A673 (cell line): ENCODE results near the gene IL4R. TPM values are rescaled to one million over a fixed set of nuclear protein-coding genes. Genes with fewer than 3 reads are reported as not detected.

Experiments
- BruUV-seq: library from RNA; stranded (reverse); fragments of 400-500 nt; replicated peaks from 2 replicates; lab custom pipeline; 2021; lab: Mats Ljungman, UMichigan
- CTCF ChIA-PET: fragments of 300-600 bp; sonication (Branson Sonifier 250); formaldehyde crosslinking; loops from one replicate; lab custom pipeline; 2022; ENCODE audit warnings: antibody characterized with exemption; lab: Charles Lee
- POLR2A ChIA-PET: fragments of 300-600 bp; sonication (Branson Sonifier 250); formaldehyde crosslinking; loops from one replicate; lab custom pipeline; 2022; ENCODE audit warnings: antibody characterized with exemption; ENCODE audit not compliant: low non-redundant PET; lab: Charles Lee
- DNase-seq: peaks from one replicate; pipeline ENCODE4 v3.0.0-alpha.2; 2015; ENCODE audit warnings: low spot score
- H3K27ac ChIP-seq: fragments of 200-600 bp; sonication (generic); 2 replicates; pipeline ENCODE4 v1.5.1; 2016; ENCODE audit warnings: mixed run types, low read depth, mild to moderate bottlenecking, mixed read lengths, antibody characterized with exemption, low read length; ENCODE audit not compliant: poor library complexity, severe bottlenecking
- H3K27me3 ChIP-seq: fragments of 200-600 bp; sonication (generic); replicated peaks from 2 replicates; pipeline ENCODE4 v1.6.1; 2017; ENCODE audit warnings: mixed run types, low read depth, mild to moderate bottlenecking, mixed read lengths, antibody characterized with exemption, low read length; ENCODE audit not compliant: insufficient read depth, poor library complexity
- H3K36me3 ChIP-seq: fragments of 200-600 bp; sonication (generic); 2 replicates; pipeline ENCODE4 v1.6.1; 2016; ENCODE audit warnings: mixed run types, mild to moderate bottlenecking, mixed read lengths, antibody characterized with exemption, low read length; ENCODE audit not compliant: insufficient read depth, poor library complexity, severe bottlenecking
- H3K4me1 ChIP-seq: fragments of 200-600 bp; sonication (generic); 2 replicates; pipeline ENCODE4 v1.6.1; 2017; ENCODE audit warnings: mixed run types, mild to moderate bottlenecking, mixed read lengths, antibody characterized with exemption, low read length; ENCODE audit not compliant: insufficient read depth, poor library complexity, severe bottlenecking
- H3K4me3 ChIP-seq: fragments of 200-600 bp; sonication (generic); 2 replicates; pipeline ENCODE4 v1.5.1; 2016; ENCODE audit warnings: low read depth, mixed run types, mild to moderate bottlenecking, mixed read lengths, low read length; ENCODE audit not compliant: poor library complexity, severe bottlenecking
- H3K9me3 ChIP-seq: fragments of 200-600 bp; sonication (generic); 2 replicates; pipeline ENCODE4 v1.6.1; 2016; ENCODE audit warnings: mixed run types, low read depth, mild to moderate bottlenecking, mixed read lengths, antibody characterized with exemption, low read length; ENCODE audit not compliant: poor library complexity, severe bottlenecking
- CTCF ChIP-seq: fragments of 300-800, 200-600 bp; sonication (generic); conservative IDR thresholded peaks from 2 replicates; pipeline ENCODE4 v1.5.1; 2017; ENCODE audit warnings: low read depth, mild to moderate bottlenecking, antibody characterized with exemption, low read length, moderate library complexity, mixed read lengths
- EZH2 ChIP-seq: fragments of 200-600 bp; sonication (generic); IDR thresholded peaks from 2 replicates; pipeline ENCODE4 v1.6.1; 2017; ENCODE audit warnings: borderline replicate concordance, low read depth, mild to moderate bottlenecking, mixed read lengths, antibody characterized with exemption, low read length; ENCODE audit not compliant: poor library complexity, severe bottlenecking
- intact Hi-C: fragments of 100-400 bp; cut with micrococcal nuclease; formaldehyde crosslinking; loops from one replicate; pipeline ENCODE4 v1.10.0; 2022; ENCODE audit not compliant: unreplicated experiment
- total RNA-seq: library from RNA; stranded (reverse); gene quantifications from 2 replicates; pipeline ENCODE4 v1.2.3, GENCODE V29; 2021

The IL4R gene
- total RNA-seq, 1 experiment from 2014 or later: 22.9 TPM

GRCh38 chr16:27383556-27384243 lies 69.9 kb downstream of the IL4R start:
- no peak for DNase-seq
- POLR2A ChIA-PET: no interaction called here
- Histone ChIP-seq H3K4me1 (no peaks in the 10 kb centered on the region), H3K4me3 (no peak overlapping the region), H3K27me3 (no peaks in the 10 kb centered on the region), H3K36me3 (no peaks in the 10 kb centered on the region), H3K9me3 (no peaks in the 10 kb centered on the region), H3K27ac (no peak overlapping the region)
- intact Hi-C loops: no loop called here
- TF ChIP-seq EZH2 (no peak), CTCF (no peak)
- CTCF ChIA-PET: no interaction called here
- BruUV-seq: no TSS peak

GRCh38 chr16:27384425-27384824 lies 70.7 kb downstream of the IL4R start:
- Histone ChIP-seq H3K9me3 (no peaks in the 10 kb centered on the region), H3K36me3 (no peaks in the 10 kb centered on the region), H3K27ac (no peak overlapping the region), H3K27me3 (no peaks in the 10 kb centered on the region), H3K4me3 (no peak overlapping the region), H3K4me1 (no peaks in the 10 kb centered on the region)
- CTCF ChIA-PET: no interaction called here
- BruUV-seq: no TSS peak
- TF ChIP-seq CTCF (no peak), EZH2 (no peak)
- no peak for DNase-seq
- POLR2A ChIA-PET: no interaction called here
- intact Hi-C loops: no loop called here

- Histone ChIP-seq H3K4me1 (no peaks in the 10 kb centered on the region), H3K27ac (no peak overlapping the region), H3K9me3 (no peaks in the 10 kb centered on the region), H3K4me3 (no peak overlapping the region), H3K27me3 (no peaks in the 10 kb centered on the region), H3K36me3 (no peaks in the 10 kb centered on the region)
- TF ChIP-seq EZH2: no peak
- DNase-seq: no peak
- BruUV-seq: no TSS peak
- CTCF ChIA-PET: no interaction called here
- POLR2A ChIA-PET: no interaction called here
- intact Hi-C loops: no loop called here
Observed at GRCh38 chr16:27385398-27385797, 71.6 kb downstream of the IL4R start.

- no peak for DNase-seq
- intact Hi-C loops: no loop called here
- CTCF ChIA-PET: no interaction called here
- Histone ChIP-seq H3K36me3 (no peaks in the 10 kb centered on the region), H3K27me3 (no peaks in the 10 kb centered on the region), H3K9me3 (no peaks in the 10 kb centered on the region), H3K4me3 (no peak overlapping the region), H3K4me1 (no peaks in the 10 kb centered on the region), H3K27ac (no peak overlapping the region)
- TF ChIP-seq CTCF: no peak
- no peak for TF ChIP-seq EZH2
- POLR2A ChIA-PET: no interaction called here
- BruUV-seq: no TSS peak
Observed at GRCh38 chr16:27386674-27387073, 72.9 kb downstream of the IL4R start.
